Stimulated activated CD8-positive, alpha-beta memory T cell treated with anti-CD3 and anti-CD28 coated beads, Interleukin-4, amount 100 ng/mL, for 24 hours (primary cell): ENCODE results near the gene BCL6.

Source experiments
- DNase-seq: peaks from one replicate; pipeline ENCODE4 v3.0.0-alpha.2; 2020; ENCODE audit warnings: low read depth

BCL6 gene

GRCh38 chr3:187745201-187746058 lies at the start of gene BCL6:
TSS of gene BCL6 (minus strand) at chr3:187745468. CDS start at chr3:187733693, 11,775 bp downstream.
- DNase-seq, result peak; percentile 73

DNA sequence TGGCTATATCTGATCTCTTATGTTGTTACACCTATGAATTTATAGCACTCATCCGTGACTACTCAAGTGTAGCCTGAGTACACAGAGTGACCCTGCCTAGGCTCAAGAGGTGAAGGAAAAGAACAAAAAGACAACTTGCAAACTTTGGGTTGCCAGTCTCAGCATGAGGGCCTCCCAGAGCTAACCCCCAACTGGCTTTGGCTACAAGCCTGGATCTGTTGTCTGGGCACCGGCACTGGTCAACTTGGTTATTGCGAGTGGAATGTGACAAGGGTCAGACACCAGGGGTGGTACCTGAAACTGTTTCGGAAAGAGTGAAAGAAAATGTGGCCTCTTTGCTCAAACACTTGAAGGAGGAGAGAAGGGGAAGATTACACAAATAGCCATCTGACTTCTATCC lies 49.5 kb upstream of the BCL6 start:
- no peak for DNase-seq

DNA sequence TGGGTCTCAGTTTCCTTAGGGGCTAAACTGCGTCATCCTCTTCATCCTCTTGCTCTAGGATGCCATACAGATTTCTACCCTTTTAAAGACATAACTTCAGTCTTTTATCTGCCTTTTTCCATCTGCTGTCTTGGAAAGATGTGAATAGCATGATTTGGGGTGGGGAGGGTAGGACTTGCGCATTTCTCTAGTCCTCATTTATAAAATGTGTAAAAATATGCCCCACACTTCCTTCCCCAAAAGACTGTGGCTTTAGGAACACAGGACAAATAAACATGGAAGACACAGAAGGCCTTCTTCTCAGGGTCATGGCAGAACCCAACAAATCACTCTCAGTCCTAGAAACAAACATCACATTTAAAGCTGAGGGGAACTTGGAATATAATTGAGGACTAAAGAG lies 48.4 kb upstream of the BCL6 start:
- DNase-seq, result no peak

GRCh38 chr3:187792521-187792920 lies 47.3 kb upstream of the BCL6 start:
- no peak for DNase-seq

GRCh38 chr3:187789872-187790271 lies 44.6 kb upstream of the BCL6 start:
- no peak for DNase-seq

GRCh38 chr3:187788984-187789857 lies 44.0 kb upstream of the BCL6 start:
- no peak for DNase-seq

DNA sequence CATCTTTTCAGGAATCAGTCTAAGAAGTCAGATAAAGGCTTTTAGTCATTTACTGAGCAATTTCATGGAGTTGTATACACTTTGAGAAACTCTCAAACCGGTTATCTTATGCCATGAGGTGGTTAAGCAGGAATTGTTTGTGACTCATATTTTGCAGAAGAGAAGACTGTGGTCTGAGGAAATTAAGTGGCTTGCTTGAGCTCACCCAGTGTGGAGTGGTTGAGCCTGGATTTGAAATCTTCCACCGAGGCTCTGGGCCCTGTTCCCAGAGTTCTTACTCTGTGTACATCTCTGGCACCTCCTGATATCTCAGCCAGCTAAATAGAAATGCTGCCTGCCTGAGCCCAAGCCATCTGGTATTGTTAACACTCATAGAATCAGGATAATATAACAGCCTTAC lies 37.8 kb upstream of the BCL6 start:
- DNase-seq, result no peak

- no peak for DNase-seq
Measured at GRCh38 chr3:187782006-187782405, 36.7 kb upstream of the BCL6 start.

- no peak for DNase-seq
Measured at GRCh38 chr3:187781001-187781400, 35.7 kb upstream of the BCL6 start.

DNA sequence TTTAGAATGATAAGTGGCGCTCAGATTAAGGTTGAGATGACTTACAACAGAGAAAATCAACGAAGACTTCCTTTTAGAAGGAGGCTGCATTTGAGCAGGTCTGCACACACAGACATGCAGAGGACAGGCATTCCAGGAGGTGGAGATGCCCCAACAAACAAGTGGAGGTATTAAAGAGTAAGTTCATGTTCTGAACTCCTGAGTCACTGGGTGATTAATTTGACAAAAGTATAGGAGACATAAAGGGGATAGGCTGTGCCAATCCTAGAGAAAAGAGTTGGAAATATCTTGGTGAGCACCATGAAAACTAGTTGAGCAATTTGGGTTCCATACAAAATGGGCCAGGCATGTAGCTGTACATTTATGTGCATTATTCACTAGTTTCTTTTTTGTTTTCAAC lies 33.5 kb upstream of the BCL6 start:
- DNase-seq, result no peak

DNA sequence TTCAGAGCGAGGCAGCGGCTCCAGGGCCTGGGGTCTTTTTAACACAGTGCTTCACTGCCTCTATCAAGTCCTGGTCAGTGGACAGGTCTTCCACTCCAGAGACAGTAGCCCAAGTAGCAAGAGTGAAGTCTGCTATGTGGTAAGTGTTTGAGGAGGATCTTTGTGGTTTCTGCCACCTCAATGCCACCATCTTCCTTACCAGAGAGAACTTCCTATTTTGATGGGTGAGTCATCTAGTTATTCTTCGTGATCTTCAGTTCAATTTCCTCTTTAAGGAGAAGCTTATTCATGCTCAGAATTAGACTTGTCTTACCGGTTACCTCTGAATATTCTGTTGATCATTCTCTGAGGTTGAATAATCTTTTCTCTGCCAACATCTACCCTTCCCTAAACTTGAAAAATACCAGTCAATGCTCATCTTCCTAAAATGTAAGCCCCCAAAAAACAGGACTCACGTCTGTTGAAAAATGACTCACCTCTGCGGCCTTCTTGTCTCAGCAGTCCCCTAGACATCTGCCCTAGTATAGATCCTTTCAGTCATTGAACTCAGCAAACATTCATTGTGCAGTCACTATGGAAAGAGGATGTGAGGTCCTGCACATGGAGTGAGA lies 32.2 kb upstream of the BCL6 start:
- DNase-seq, result no peak

- DNase-seq, result no peak
Measured at GRCh38 chr3:187775549-187775948, 30.3 kb upstream of the BCL6 start.

- no peak for DNase-seq
Measured at GRCh38 chr3:187774185-187774789, 29.0 kb upstream of the BCL6 start.

- DNase-seq, result no peak
Measured at GRCh38 chr3:187773233-187774184, 28.2 kb upstream of the BCL6 start.

DNA sequence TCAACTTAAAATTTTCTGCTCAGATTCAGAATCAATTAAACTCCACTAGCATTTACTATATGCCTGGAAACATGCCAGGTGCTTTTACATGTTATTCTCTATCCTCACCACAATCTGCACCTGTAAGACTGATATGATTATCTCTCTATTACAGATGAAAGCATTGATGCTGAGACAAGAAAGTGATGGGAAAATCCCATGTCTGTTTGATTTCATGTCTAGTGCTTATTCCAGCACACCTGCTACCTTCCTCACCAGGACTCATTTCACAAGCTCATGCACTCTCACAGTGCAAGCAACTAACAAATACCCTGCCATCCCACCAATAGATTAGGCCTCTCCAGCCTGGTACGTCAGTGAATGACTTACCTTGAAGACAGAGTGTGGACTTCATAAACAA lies 25.0 kb upstream of the BCL6 start:
- no peak for DNase-seq

DNA sequence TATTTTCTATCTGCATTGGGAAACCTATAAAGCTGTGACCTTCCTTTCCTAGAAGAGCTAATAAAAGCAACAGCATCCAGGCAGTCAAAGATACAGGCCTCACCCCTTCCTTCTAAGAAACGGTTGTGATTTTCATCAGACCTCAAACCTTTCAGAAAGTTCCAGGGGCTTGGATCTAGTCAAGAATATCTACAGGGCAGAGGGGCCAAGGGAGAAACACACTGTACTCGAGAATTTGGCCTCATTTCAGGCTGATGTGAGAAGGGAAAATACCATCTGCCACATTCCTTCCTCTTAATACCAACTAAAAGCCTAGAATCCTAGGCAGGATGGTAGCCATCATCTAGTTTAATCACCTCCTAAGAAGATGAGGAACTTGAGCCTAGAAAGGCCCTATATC lies 24.5 kb upstream of the BCL6 start:
- no peak for DNase-seq

GRCh38 chr3:187767266-187768012 lies 22.2 kb upstream of the BCL6 start:
- no peak for DNase-seq

DNA sequence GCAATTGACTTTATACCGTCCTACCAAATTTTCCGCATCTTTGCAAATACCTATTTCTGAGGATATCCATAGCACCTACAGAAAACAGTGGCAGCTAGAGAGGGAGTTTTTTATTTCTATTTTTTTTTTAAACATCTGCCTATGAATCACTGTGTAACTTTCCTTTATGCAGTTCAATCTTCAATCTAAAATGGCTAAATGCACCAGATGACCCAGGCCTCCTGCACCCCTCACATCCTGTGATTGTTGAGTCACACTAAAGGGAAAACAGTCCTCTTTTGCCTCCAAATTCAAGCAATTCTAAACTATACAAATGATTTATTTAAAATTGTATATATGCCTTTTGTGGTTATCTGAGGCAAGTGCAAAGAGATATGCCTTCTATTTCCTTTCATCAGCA lies 20.1 kb upstream of the BCL6 start:
- DNase-seq, result no peak

- no peak for DNase-seq
Measured at GRCh38 chr3:187763850-187764648, 18.8 kb upstream of the BCL6 start.

DNA sequence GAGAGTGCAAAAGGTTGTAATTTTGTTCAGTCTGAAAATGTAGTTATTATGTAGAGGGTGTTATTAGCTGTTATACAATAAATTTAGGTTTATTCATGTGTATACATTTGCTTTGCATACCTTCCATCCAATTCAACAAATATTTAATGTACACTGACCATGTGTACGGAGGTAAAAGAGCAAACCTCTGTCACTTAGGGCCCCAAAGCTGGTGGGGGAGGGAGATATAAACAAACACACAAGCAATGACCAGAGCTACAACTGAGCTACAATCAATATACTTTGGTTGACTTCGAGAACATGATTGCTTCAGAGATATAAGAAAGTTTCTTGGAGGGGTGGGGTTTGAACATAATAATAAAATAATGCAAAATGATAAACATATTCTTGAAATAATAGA lies 17.5 kb upstream of the BCL6 start:
- DNase-seq, result no peak
